ENCODE data around the gene CCDC33. TPM values are rescaled to one million over a fixed set of nuclear protein-coding genes. Genes with fewer than 3 reads are reported as not detected.

CCDC33 gene
- total and polyA plus RNA-seq, 8 donors: not detected

GRCh38 chr15:74343127-74343796 lies 107.1 kb downstream of the CCDC33 start:
- no peak for FAIRE-seq
- ATAC-seq: no peak
- no peaks in the 10 kb centered on the region for H3K36me3 ChIP-seq
- H3K4me3 ChIP-seq: no peak overlapping the region
- intact Hi-C loops (cut with DNase I): no loop called here
- TF ChIP-seq CTCF (IDR thresholded peaks at IDR 0.05): no peak
- DNase-seq: peak in 1 of 6 donors; percentile 12
- no peaks in the 10 kb centered on the region for H3K9me3 ChIP-seq
- no peaks in the 10 kb centered on the region for H3K4me1 ChIP-seq
- no peak overlapping the region for H3K27ac ChIP-seq
- no peaks in the 10 kb centered on the region for H3K27me3 ChIP-seq
- 83 to 92% methylated on average over 14 of the region's 14 CpGs for WGBS, 2 donors

- DNase-seq (no peak), ATAC-seq (no peak), FAIRE-seq (no peak)
- no peak overlapping the region for H3K27ac ChIP-seq
- no peaks in the 10 kb centered on the region for H3K4me1 ChIP-seq
- no peak for TF ChIP-seq CTCF (IDR thresholded peaks at IDR 0.05)
- intact Hi-C loops (cut with DNase I): no loop called here
- H3K36me3 ChIP-seq: no peaks in the 10 kb centered on the region
- no peak overlapping the region for H3K4me3 ChIP-seq
- H3K27me3 ChIP-seq: no peaks in the 10 kb centered on the region
- WGBS, 2 donors: 78 to 86% methylated on average over 8 of the region's 8 CpGs
- H3K9me3 ChIP-seq: no peaks in the 10 kb centered on the region
Measured at GRCh38 chr15:74343797-74344127, 107.6 kb downstream of the CCDC33 start.

- DNase-seq (no peak), ATAC-seq (no peak), FAIRE-seq (no peak)
- TF ChIP-seq CTCF (IDR thresholded peaks at IDR 0.05): no peak
- Histone ChIP-seq H3K27ac (no peak overlapping the region), H3K36me3 (no peaks in the 10 kb centered on the region), H3K9me3 (no peaks in the 10 kb centered on the region), H3K4me1 (no peaks in the 10 kb centered on the region), H3K27me3 (no peaks in the 10 kb centered on the region), H3K4me3 (no peak overlapping the region)
- intact Hi-C loops (cut with DNase I): no loop called here
- WGBS, 2 donors: 73 to 80% methylated on average over 10 of the region's 10 CpGs
Measured at GRCh38 chr15:74345051-74345450, 108.9 kb downstream of the CCDC33 start.

- intact Hi-C loops (cut with DNase I): no loop called here
- DNase-seq: no peak
- TF ChIP-seq CTCF (IDR thresholded peaks at IDR 0.05): no peak
Measured at GRCh38 chr15:74347757-74348250, 111.7 kb downstream of the CCDC33 start.

GRCh38 chr15:74349241-74349778 lies 113.2 kb downstream of the CCDC33 start:
- no peak overlapping the region for H3K27ac ChIP-seq
- FAIRE-seq (no peak), DNase-seq (no peak), ATAC-seq (no peak)
- H3K27me3 ChIP-seq: no peaks in the 10 kb centered on the region
- H3K4me3 ChIP-seq: no peak overlapping the region
- no peak for TF ChIP-seq CTCF (IDR thresholded peaks at IDR 0.05)
- H3K36me3 ChIP-seq: no peaks in the 10 kb centered on the region
- intact Hi-C loops (cut with DNase I): no loop called here
- H3K9me3 ChIP-seq: no peaks in the 10 kb centered on the region
- H3K4me1 ChIP-seq: no peaks in the 10 kb centered on the region
- WGBS, 2 donors: 85 to 95% methylated on average over 3 of the region's 3 CpGs

More at GRCh38 chr15:74347757-74348250, 111.7 kb downstream of the CCDC33 start:
- ATAC-seq (no peak), FAIRE-seq (no peak)
- H3K9me3 ChIP-seq: no peaks in the 10 kb centered on the region
- H3K27me3 ChIP-seq: no peaks in the 10 kb centered on the region
- no peak overlapping the region for H3K4me3 ChIP-seq
- no peak overlapping the region for H3K27ac ChIP-seq
- H3K36me3 ChIP-seq: no peaks in the 10 kb centered on the region
- H3K4me1 ChIP-seq: no peaks in the 10 kb centered on the region
- 64 to 78% methylated on average over 13 of the region's 13 CpGs for WGBS, 2 donors
